K562 (cell line): ENCODE results near the gene HMX2. TPM values are rescaled to one million over a fixed set of nuclear protein-coding genes. Genes with fewer than 3 reads are reported as not detected.

Experiments
- ETS1 ChIP-seq: conservative IDR thresholded peaks from 2 replicates; pipeline ENCODE4 v1.6.1; 2011; ENCODE audit warnings: low read depth, mild to moderate bottlenecking, low read length; ENCODE audit not compliant: control insufficient read depth
- FOXM1 ChIP-seq, 2 experiments: fragments of 450-650 bp in 1 of 2; sonication (generic) in 1 of 2; formaldehyde crosslinking in 1 of 2; IDR thresholded peaks; 2 replicates each; pipeline versions ENCODE4 v1.6.1 to v1.9.0; 2017 to 2022; ENCODE audit warnings: low read depth in 2 of 2, mild to moderate bottlenecking in 2 of 2, missing genetic modification reagents in 1 of 2, moderate library complexity in 1 of 2
- GABPB1 ChIP-seq: sonication (generic); formaldehyde crosslinking; IDR thresholded peaks from 2 replicates; pipeline ENCODE4 v1.8.0; 2022; ENCODE audit warnings: mild to moderate bottlenecking, missing genetic modification reagents
- HNRNPK ChIP-seq: fragments of 200-400 bp; formaldehyde crosslinking; IDR thresholded peaks from one replicate; pipeline ENCODE4 v1.6.1; 2018; ENCODE audit warnings: mild to moderate bottlenecking, low read depth, low read length; ENCODE audit not compliant: poor library complexity, severe bottlenecking
- JUND ChIP-seq, 2 experiments: IDR thresholded peaks; 2 replicates in 1 of 2; 3 replicates in 1 of 2; pipeline ENCODE4 v1.6.1; 2011; ENCODE audit warnings: borderline replicate concordance in 2 of 2, low read depth in 2 of 2, low read length in 2 of 2, improper control_type of control experiment in 1 of 2, missing biosample characterization in 1 of 2, missing genetic modification characterization in 1 of 2, missing genetic modification reagents in 1 of 2
- KLF1 ChIP-seq: fragments of 450-650 bp; IDR thresholded peaks from 2 replicates; pipeline ENCODE4 v1.6.1; 2016; ENCODE audit warnings: missing genetic modification characterization, missing compliant biosample characterization
- MBD2 ChIP-seq: sonication (generic); IDR thresholded peaks from 2 replicates; pipeline ENCODE4 v1.6.1; 2016; ENCODE audit warnings: low read depth, borderline replicate concordance
- MEF2A ChIP-seq: IDR thresholded peaks from 2 replicates; pipeline ENCODE4 v1.6.1; 2011; ENCODE audit warnings: low read depth, mild to moderate bottlenecking, low read length, moderate library complexity; ENCODE audit not compliant: control insufficient read depth
- MLLT1 ChIP-seq, 2 experiments: fragments of 450-650 bp; IDR thresholded peaks; 2 replicates each; pipeline ENCODE4 v1.6.1; 2016
- PRDM10 ChIP-seq: fragments of 450-650 bp; IDR thresholded peaks from 2 replicates; pipeline ENCODE4 v1.6.1; 2018; ENCODE audit not compliant: partially characterized antibody
- RBM15 ChIP-seq: fragments of 200-400 bp; formaldehyde crosslinking; IDR thresholded peaks from 2 replicates; pipeline ENCODE4 v1.6.1; 2018; ENCODE audit warnings: mild to moderate bottlenecking, low read length, moderate library complexity; ENCODE audit not compliant: insufficient read depth
- SETDB1 ChIP-seq: IDR thresholded peaks from one replicate; pipeline ENCODE4 v1.6.1; 2012; ENCODE audit warnings: low read length, control low read depth, inconsistent platforms
- SMAD4 ChIP-seq: fragments of 250-450 bp; sonication (Bioruptor Pico); conservative IDR thresholded peaks from 2 replicates; pipeline ENCODE4 v1.8.0; 2021; ENCODE audit warnings: inconsistent platforms, mild to moderate bottlenecking, moderate library complexity
- TAL1 ChIP-seq: fragments of 450-650 bp; IDR thresholded peaks from 2 replicates; pipeline ENCODE4 v1.6.1; 2016; ENCODE audit warnings: mild to moderate bottlenecking
- TCF3 ChIP-seq: sonication (generic); formaldehyde crosslinking; IDR thresholded peaks from 2 replicates; pipeline ENCODE4 v1.4.0; 2020; ENCODE audit warnings: mild to moderate bottlenecking, missing genetic modification reagents
- YY1 ChIP-seq, 3 experiments: IDR thresholded peaks; 2 replicates each; pipeline ENCODE4 v1.6.1; 2011; ENCODE audit warnings: low read length in 2 of 3, mild to moderate bottlenecking in 2 of 3, moderate library complexity in 2 of 3, borderline replicate concordance in 1 of 3, control low read depth in 1 of 3, low read depth in 1 of 3; ENCODE audit not compliant: insufficient read depth in 3 of 3, insufficient replicate concordance in 2 of 3, control insufficient read depth in 1 of 3, insufficient read length in 1 of 3; ENCODE audit errors: extremely low read depth in 1 of 3
- ZBTB9 ChIP-seq: fragments of 450-650 bp; formaldehyde crosslinking; IDR thresholded peaks from 2 replicates; pipeline ENCODE4 v1.4.0; 2020; ENCODE audit warnings: mild to moderate bottlenecking, moderate library complexity
- ZKSCAN1 ChIP-seq: fragments of 150-350 bp; IDR thresholded peaks from 2 replicates; pipeline ENCODE4 v1.6.1; 2016; ENCODE audit warnings: low read depth, low read length
- polyA plus RNA-seq, 8 experiments: library from polyadenylated mRNA; depleted of rRNA in 4 of 8; stranded (reverse) in 5 of 8; unstranded in 3 of 8; fragments of >200 nt; fragmentation: Nextera tagmentation in 2 of 8; fragmentation: Illumina TruSeq in 1 of 8; extraction: Ambion mirVana in 2 of 8; extraction: Trizol in 1 of 8; gene quantifications; 2 replicates each; pipeline versions ENCODE4 v1.2.1 to v1.2.3, GENCODE V29; 2011 to 2014; ENCODE audit warnings: inconsistent platforms in 1 of 8, missing spikeins in 1 of 8
- total RNA-seq, 7 experiments: library from RNA; depleted of rRNA in 6 of 7; stranded (reverse); fragments of >200 nt in 6 of 7; fragmentation: Illumina TruSeq in 2 of 7; extraction: Trizol in 2 of 7; gene quantifications; 2 replicates each; pipeline versions ENCODE4 v1.2.1 to v1.2.3, GENCODE V29; 2011 to 2021; ENCODE audit warnings: low replicate concordance in 1 of 7

Gene HMX2
- total and polyA plus RNA-seq, 9 of the 15 experiments (the other 6 are each of a cell fraction or from before 2014, with no cell fraction given) = 0.07 to 0.58 (median 0.09) TPM; not detected in 2

- TF ChIP-seq JUND (IDR thresholded peaks at IDR 0.05; ENCODE audit: borderline replicate concordance, low read depth, low read length) = peak; percentile 41; the same call in 1 of the 2 replicates
- peak; percentile 30; the same call in 1 of the 3 replicates for TF ChIP-seq JUND (tag; IDR thresholded peaks at IDR 0.05; ENCODE audit: borderline replicate concordance, low read depth, low read length)
- TF ChIP-seq ETS1 = peak; percentile 88
- peak; percentile 90 for TF ChIP-seq PRDM10
- TF ChIP-seq KLF1 (tag) = peak; percentile 88
- TF ChIP-seq TCF3 = peak; percentile 96
- peak; percentile 75 for TF ChIP-seq HNRNPK
- peak; percentile 91 for TF ChIP-seq TAL1
- TF ChIP-seq ZBTB9 (CRISPR knock-in tag) = 0 out of 2 replicates have a peak, but pooled peaks have one; percentile 64
- TF ChIP-seq MEF2A = 0 out of 2 replicates have a peak, but pooled peaks have one; percentile 38
- peak; percentile 53; the same call in 1 of the 2 replicates for TF ChIP-seq GABPB1 (CRISPR knock-in tag)
- peak; percentile 98 for TF ChIP-seq SMAD4
- TF ChIP-seq MLLT1 (IDR thresholded peaks at IDR 0.05) = peak in 1 of 2 experiments; percentile 53; a peak in 1 of 4 replicates
- TF ChIP-seq ZKSCAN1 = peak; percentile 39; the same call in 1 of the 2 replicates
- TF ChIP-seq RBM15 = no peak
- TF ChIP-seq FOXM1 (IDR thresholded peaks at IDR 0.05; ENCODE audit: low read depth) = peak; percentile 51; the same call in 1 of the 2 replicates
- TF ChIP-seq FOXM1 (CRISPR knock-in tag; IDR thresholded peaks at IDR 0.05; ENCODE audit: low read depth) = no peak; the same call in 1 of the 2 replicates
- TF ChIP-seq YY1 (IDR thresholded peaks at IDR 0.05; ENCODE audit: borderline replicate concordance in 1 of 3, control insufficient read depth in 1 of 3, extremely low read depth in 1 of 3, insufficient read depth in 3 of 3, insufficient read length in 1 of 3, insufficient replicate concordance in 2 of 3, low read depth in 1 of 3, low read length in 2 of 3) = peak in 1 of 3 experiments; percentile 25
- peak; percentile 65; the same call in 1 of the 2 replicates for TF ChIP-seq MBD2
- no peak for TF ChIP-seq SETDB1
Observed at GRCh38 chr10:123134915-123135414, 13.0 kb upstream of the HMX2 start (continued).
